Left ventricle myocardium inferior (tissue), 1 donor: ENCODE data around the gene ENPP7. TPM values are rescaled to one million over a fixed set of nuclear protein-coding genes. Genes with fewer than 3 reads are reported as not detected.

Experiments
- DNase-seq: peaks from one replicate; pipeline ENCODE4 v3.0.0-alpha.2; 2020
- H3K27ac ChIP-seq: fragments of 200-600 bp; replicated peaks from 2 replicates; pipeline ENCODE4 v1.8.0; 2021
- H3K27me3 ChIP-seq: fragments of 200-600 bp; 2 replicates; pipeline ENCODE4 v1.8.0; 2021; ENCODE audit warnings: low read depth
- H3K36me3 ChIP-seq: fragments of 200-600 bp; 2 replicates; pipeline ENCODE4 v1.8.0; 2021
- H3K4me1 ChIP-seq: fragments of 200-600 bp; 2 replicates; pipeline ENCODE4 v1.8.0; 2021
- H3K4me3 ChIP-seq: fragments of 200-600 bp; 2 replicates; pipeline ENCODE4 v1.8.0; 2021; ENCODE audit warnings: mild to moderate bottlenecking, moderate library complexity
- H3K9me3 ChIP-seq: fragments of 200-600 bp; replicated peaks from 2 replicates; pipeline ENCODE4 v1.8.0; 2021
- intact Hi-C: fragments of 100-400 bp; cut with micrococcal nuclease; formaldehyde crosslinking; loops from one replicate; pipeline ENCODE4 v1.11.0; 2022
- microRNA-seq: library from miRNA; unstranded; fragments of <30 nt; microRNA quantifications from one replicate; pipeline ENCODE4 v1.2.0, GENCODE V29; 2020
- total RNA-seq: library from RNA; stranded (reverse); fragmentation: NEBNext Ultra II Directional; extraction: Animal tissue kit (Norgen Biotek cat#: 25700); gene quantifications from one replicate; pipeline ENCODE4 v1.2.1, GENCODE V29; 2021
- TF ChIP-seq, protein P1 (sequence below): fragments of 200-600 bp; IDR thresholded peaks from 2 replicates; pipeline ENCODE4 v1.8.0; 2021; ENCODE audit warnings: antibody characterized with exemption, mild to moderate bottlenecking, borderline replicate concordance
- donor health status: DM: no; HTN: yes; CAD: no; lungs with severe emphysema.

Gene ENPP7
- total RNA-seq, 1 donor from 2014 or later, result not detected

DNA sequence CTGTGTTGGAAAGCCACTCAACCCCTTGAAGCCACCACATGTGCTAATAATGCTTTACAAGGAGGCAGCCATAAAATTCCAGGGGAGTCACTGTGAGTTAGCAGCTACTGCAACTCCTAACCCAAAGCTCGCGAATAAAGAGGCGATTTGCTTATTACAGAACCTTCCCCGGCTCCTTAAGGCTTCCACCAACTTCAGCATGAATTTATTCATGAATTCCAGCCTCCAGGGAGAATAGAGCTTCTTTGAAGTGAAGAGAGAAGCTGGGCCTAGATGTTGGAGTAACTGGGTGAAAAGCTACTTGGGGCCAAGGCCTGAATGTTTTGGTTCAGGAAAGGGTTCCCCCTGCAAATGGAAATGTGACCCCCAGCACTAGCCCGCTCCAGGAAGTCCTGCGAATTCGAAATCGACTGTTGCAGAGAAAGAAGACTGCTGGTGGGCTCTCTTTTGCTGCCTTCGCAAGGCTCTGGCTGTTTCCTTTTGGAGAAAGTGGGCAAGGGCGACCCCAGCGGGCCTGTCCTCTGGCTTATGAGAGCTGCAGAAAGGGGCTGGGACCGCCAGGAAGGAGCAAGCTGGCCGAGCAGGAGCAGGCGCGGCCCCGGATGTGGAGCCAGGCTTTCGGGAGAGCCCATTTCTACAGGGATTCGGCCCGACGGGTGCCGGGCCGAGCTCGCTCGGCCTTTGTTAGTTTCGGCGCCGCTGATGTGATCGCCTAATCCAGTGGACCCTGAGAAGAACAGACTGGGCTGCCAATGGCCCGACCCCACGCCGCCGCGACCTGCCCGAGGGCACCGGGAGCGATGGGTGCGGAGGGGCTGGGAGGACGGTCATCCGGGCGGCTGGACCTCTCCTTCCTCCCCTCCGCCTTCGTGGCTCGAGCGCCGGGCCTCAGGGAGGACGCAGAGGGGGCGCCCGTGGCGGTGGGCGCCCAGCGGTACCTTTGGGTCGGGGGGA, 58.5 kb downstream of the ENPP7 start:
- peaks cover 49% of the 10 kb centered on the region for H3K4me1 ChIP-seq
- no peak overlapping the region for H3K27ac ChIP-seq
- no peaks in the 10 kb centered on the region for H3K9me3 ChIP-seq
- H3K4me3 ChIP-seq, result peak overlapping the region; percentile 46
- H3K36me3 ChIP-seq, result no peaks in the 10 kb centered on the region
- TF ChIP-seq, protein P1, sequence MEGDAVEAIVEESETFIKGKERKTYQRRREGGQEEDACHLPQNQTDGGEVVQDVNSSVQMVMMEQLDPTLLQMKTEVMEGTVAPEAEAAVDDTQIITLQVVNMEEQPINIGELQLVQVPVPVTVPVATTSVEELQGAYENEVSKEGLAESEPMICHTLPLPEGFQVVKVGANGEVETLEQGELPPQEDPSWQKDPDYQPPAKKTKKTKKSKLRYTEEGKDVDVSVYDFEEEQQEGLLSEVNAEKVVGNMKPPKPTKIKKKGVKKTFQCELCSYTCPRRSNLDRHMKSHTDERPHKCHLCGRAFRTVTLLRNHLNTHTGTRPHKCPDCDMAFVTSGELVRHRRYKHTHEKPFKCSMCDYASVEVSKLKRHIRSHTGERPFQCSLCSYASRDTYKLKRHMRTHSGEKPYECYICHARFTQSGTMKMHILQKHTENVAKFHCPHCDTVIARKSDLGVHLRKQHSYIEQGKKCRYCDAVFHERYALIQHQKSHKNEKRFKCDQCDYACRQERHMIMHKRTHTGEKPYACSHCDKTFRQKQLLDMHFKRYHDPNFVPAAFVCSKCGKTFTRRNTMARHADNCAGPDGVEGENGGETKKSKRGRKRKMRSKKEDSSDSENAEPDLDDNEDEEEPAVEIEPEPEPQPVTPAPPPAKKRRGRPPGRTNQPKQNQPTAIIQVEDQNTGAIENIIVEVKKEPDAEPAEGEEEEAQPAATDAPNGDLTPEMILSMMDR, result no peak
- H3K27me3 ChIP-seq, result peaks cover 95% of the 10 kb centered on the region
- DNase-seq, result no peak
- intact Hi-C loops, result no loop called here

DNA sequence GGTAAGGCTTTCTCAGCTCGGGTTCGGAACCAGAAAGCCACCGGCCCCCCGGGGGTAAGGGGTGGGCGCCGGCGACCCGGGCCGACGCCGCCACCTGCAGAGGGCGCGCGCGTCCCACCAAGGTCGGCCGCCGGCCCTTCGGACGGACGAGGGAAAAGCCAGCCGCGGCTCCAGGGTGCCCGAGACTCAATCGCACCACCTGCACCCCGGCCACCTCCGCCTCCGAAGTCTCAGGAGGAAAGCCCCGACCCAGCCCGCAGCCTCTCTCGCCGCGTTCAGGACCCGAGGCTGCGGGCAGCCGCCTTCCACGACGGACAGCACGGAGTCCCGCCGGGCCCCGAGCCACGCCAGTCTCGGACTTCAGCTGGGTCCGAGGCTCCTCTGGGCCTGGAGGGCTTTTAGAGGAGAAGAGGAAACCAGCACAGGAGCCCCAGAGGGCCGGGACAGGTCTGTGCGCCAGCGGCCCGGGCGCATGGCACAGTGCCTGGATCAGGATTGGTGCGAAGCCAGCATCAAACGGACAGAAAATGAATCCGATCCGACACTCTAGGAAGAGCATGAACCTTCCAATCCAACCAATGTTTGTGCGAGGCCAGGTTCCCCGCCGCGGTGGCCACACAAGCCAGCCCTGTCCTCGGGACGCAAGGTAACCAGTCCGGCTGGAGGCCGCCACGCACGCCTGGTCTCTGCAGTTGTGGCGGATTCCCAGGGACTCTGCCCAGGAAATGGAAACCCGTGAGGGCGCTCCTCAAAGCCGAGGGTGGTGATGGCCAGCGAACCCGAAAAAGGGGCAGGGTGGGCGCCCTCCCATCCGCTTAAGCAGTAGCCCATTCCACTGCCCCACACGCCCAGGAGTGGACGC, 59.4 kb downstream of the ENPP7 start:
- no peak for DNase-seq
- Histone ChIP-seq H3K27me3 (peaks cover 91% of the 10 kb centered on the region), H3K27ac (no peak overlapping the region), H3K36me3 (peaks cover 8% of the 10 kb centered on the region), H3K9me3 (no peaks in the 10 kb centered on the region), H3K4me3 (peak overlapping the region; percentile 46), H3K4me1 (peaks cover 49% of the 10 kb centered on the region)
- TF ChIP-seq, protein P1, result peak; percentile 78
- intact Hi-C loops, result no loop called here

DNA sequence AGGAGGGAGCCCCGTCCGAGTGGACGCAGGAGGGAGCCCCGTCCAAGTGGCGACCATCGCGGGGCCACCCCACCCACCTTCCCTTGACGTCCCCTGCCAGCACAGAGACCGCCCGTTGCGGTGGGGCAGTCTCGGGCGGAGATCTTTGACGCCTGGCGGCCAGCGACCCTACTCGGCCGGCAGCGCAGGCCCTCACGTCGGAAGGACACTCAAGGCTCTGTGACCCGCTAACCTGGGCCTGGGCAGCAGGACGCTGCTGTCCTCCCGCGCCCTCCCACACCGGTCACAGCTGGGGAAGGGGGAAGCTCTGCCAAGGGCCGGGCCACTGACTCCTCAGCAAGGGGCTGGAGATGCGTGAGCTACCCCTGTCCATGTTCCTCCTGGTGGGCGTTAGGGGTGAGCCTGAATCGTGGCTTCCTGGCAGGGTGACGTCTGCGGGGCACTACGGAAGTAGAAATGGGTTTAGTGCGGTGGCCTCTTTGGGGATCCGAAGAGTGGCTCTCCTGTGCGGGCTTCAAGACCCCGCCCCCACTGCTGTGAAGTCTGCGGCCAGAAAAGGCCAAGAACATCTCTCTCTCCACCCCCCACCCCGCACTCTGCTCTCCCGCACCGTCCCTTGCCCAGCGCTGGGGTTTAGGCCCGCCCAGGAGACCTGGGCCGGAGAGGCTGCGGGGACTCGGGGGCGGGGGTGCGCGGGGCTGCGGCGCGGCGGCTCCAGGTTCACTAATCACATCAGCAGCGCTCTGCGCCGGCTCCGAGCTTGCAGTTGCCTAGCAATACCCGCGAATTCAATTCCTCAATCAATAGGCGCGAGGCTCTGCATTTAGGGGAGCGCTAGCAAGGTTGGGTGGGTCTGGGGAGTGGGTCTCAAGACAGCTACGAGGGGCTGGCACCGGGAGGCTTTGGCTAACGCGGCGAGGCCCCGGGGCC, 60.3 kb downstream of the ENPP7 start:
- H3K27me3 ChIP-seq, result peaks cover 82% of the 10 kb centered on the region
- H3K36me3 ChIP-seq, result peaks cover 10% of the 10 kb centered on the region
- intact Hi-C loops, result no loop called here
- TF ChIP-seq, protein P1, result no peak
- peaks cover 48% of the 10 kb centered on the region for H3K4me1 ChIP-seq
- no peak for DNase-seq
- no peak overlapping the region for H3K27ac ChIP-seq
- no peaks in the 10 kb centered on the region for H3K9me3 ChIP-seq
- H3K4me3 ChIP-seq, result no peak overlapping the region

DNA sequence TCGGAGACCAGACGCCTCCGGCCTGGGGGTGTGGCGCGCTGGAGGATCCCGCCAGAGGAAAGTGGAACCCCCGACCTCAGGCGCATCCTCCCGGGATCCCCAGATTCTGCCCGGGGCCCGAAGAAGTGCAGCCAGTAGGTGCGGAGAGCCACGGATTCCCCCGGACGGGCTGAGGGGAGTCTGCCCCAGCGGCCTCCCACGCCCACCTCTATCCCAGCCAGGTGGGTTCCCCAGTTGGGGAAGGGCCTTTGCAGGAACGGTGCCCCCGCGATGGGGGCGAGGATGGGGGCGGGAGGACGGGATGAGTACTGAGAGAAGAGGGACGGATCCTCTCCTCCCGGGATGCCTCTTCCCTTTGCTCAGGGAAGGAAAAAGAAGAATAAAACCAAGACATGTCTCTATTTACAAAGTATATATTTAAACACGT, 61.0 kb downstream of the ENPP7 start:
- TF ChIP-seq, protein P1, result no peak

More for the DNA sequence above, 61.0 kb downstream of the ENPP7 start:
- no peak for DNase-seq
- intact Hi-C loops, result no loop called here
- H3K4me3 ChIP-seq, result no peak overlapping the region
- no peaks in the 10 kb centered on the region for H3K9me3 ChIP-seq
- peaks cover 50% of the 10 kb centered on the region for H3K4me1 ChIP-seq
- peaks cover 79% of the 10 kb centered on the region for H3K27me3 ChIP-seq
- H3K36me3 ChIP-seq, result peaks cover 10% of the 10 kb centered on the region
- no peak overlapping the region for H3K27ac ChIP-seq

Small RNAs within 50 kb of the gene (microRNA-seq; reads per million reads assigned to microRNA genes)
- gene MIR4739, result not detected

Other genes with a start within 250 kb of the ENPP7 start
- not detected for gene RBFOX3, start 119.9 kb upstream of the ENPP7 start, total RNA-seq
- gene CBX2, start 47.2 kb downstream of the ENPP7 start, total RNA-seq, result 2.6 TPM
- 7.5 TPM for gene CBX8, start 66.1 kb downstream of the ENPP7 start, total RNA-seq
- 28.7 TPM for gene CBX4, start 108.5 kb downstream of the ENPP7 start, total RNA-seq